GM12865 (cell line): ENCODE data around the gene KLHL12.
"Not testable (repeated sequence)": the region's sequence is repeated elsewhere in the genome, so short reads cannot be mapped to it uniquely, and the experiment has no call there.

Experiments used
- DNase-seq: peaks from one replicate; pipeline ENCODE4 v3.0.0; 2010; ENCODE audit warnings: low read depth
- H3K4me3 ChIP-seq: 2 replicates; pipeline ENCODE4 v1.5.1; 2011; ENCODE audit warnings: mild to moderate bottlenecking, low read depth, low read length, control low read depth
- CTCF ChIP-seq: IDR thresholded peaks from 2 replicates; pipeline ENCODE4 v1.5.1; 2011; ENCODE audit warnings: low read length, control low read depth, low read depth, inconsistent platforms; ENCODE audit not compliant: insufficient read depth; ENCODE audit errors: missing control alignments

Gene KLHL12

GRCh38 chr1:202938287-202938925 is 11.4 kb upstream of the KLHL12 start:
- TF ChIP-seq CTCF = no peak
- DNase-seq = no peak
- H3K4me3 ChIP-seq = no peak overlapping the region

GRCh38 chr1:202936409-202936808 is 9.4 kb upstream of the KLHL12 start:
- H3K4me3 ChIP-seq, DNase-seq: not testable (repeated sequence)

- no peak for TF ChIP-seq CTCF
- no peak overlapping the region for H3K4me3 ChIP-seq
- DNase-seq = no peak
These were observed 8.8 kb upstream of the KLHL12 start for GRCh38 chr1:202935844-202936243.

DNA sequence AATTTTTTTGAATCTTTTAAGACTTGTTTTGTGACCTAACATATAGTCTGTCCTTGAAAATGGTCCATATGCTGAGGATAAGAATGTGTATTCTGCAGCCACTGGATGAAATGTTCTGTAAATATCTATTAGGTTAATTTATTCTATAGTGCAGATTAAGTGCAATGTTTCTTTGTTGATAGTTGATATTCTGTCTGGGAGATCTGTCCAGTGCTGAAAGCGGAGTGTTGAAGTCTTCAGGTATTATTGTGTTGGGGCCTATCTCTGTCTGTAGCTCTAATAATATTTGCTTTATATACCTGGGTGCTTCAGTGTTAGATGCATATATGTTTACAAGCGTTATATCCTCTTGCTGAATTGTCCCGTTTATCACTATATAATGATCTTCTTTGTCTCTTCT is 7.7 kb upstream of the KLHL12 start:
- DNase-seq = no peak
- H3K4me3 ChIP-seq = no peak overlapping the region
- TF ChIP-seq CTCF = no peak

- no peak for DNase-seq
- TF ChIP-seq CTCF = no peak
- no peak overlapping the region for H3K4me3 ChIP-seq
These were observed 5.4 kb upstream of the KLHL12 start for GRCh38 chr1:202932476-202932875.

GRCh38 chr1:202923533-202923932 is 3.5 kb downstream of the KLHL12 start:
- TF ChIP-seq CTCF = no peak
- DNase-seq = no peak
- no peak overlapping the region for H3K4me3 ChIP-seq

DNA sequence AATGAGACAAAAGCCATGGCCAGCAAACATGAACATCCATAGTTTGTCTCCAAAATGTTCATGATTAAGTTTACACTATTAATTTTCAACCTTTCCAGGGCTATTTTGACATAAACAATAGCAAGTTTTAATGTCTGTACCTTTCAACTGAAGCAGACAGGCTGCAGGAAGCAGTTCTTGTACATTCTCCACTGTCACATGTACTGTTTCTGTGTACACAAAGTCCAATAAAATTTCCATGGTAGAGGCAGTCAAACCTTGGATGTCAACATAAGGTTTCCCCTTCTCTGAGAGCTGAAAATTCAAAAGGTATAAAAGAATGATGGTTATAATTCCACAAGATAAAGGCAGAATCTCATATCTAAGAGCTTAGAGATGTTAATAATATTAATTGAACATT is 7.4 kb downstream of the KLHL12 start:
- no peak for DNase-seq
- TF ChIP-seq CTCF = no peak
- H3K4me3 ChIP-seq = no peak overlapping the region

GRCh38 chr1:202915146-202915545 is 11.9 kb downstream of the KLHL12 start:
- no peak overlapping the region for H3K4me3 ChIP-seq
- DNase-seq = no peak
- TF ChIP-seq CTCF = no peak

DNA sequence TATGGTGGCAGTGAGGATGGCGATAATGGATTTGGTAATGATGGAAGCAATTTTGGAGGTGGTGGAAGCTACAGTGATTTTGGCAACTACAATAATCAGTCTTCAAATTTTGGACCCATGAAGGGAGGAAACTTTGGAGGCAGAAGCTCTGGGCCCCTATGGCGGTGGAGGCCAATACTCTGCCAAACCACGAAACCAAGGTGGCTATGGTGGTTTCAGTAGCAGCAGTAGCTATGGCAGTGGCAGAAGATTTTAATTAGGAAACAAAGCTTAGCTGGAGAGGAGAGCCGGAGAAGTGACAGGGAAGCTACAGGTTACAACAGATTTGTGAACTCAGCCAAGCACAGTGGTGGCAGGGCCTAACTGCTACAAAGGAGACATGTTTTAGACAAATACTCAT is 14.6 kb downstream of the KLHL12 start:
- DNase-seq, H3K4me3 ChIP-seq: not testable (repeated sequence)
